Heart right ventricle (tissue), 16 donors: ENCODE measurements around the gene SREBF2. TPM values are rescaled to one million over a fixed set of nuclear protein-coding genes. Genes with fewer than 3 reads are reported as not detected.

Experiments used
- ATAC-seq, 8 donors: fragments of 200-7000 bp; cut with Tn5 transposase; one replicate each; pipeline ENCODE4 v1.9.1; 2020; ENCODE audit warnings: mild to moderate bottlenecking in 8 of 8, moderate library complexity in 8 of 8, moderate number of reproducible peaks in 1 of 8
- DNase-seq, 2 donors: peaks; one replicate each; pipeline ENCODE4 v3.0.0-alpha.2; 2020
- H3K27ac ChIP-seq, 10 donors: fragments of 200-600 bp; sonication (generic) in 2 of 10; one replicate each; pipeline versions ENCODE4 v1.5.0 to v1.8.0; 2020 to 2022; ENCODE audit warnings: mild to moderate bottlenecking in 3 of 10
- H3K27me3 ChIP-seq, 7 donors: fragments of 200-600 bp; one replicate each; pipeline ENCODE4 v1.8.0; 2021 to 2022; ENCODE audit warnings: mild to moderate bottlenecking in 2 of 7
- H3K36me3 ChIP-seq, 9 donors: fragments of 200-600 bp; sonication (generic) in 1 of 9; one replicate each; pipeline versions ENCODE4 v1.5.0 to v1.8.0; 2020 to 2022; ENCODE audit warnings: mild to moderate bottlenecking in 2 of 9
- H3K4me1 ChIP-seq, 9 donors: fragments of 200-600 bp; sonication (generic) in 1 of 9; one replicate each; pipeline versions ENCODE4 v1.5.0 to v1.8.0; 2020 to 2022; ENCODE audit warnings: mild to moderate bottlenecking in 4 of 9
- H3K4me3 ChIP-seq, 10 donors: fragments of 200-600 bp; sonication (generic) in 2 of 10; one replicate each; pipeline versions ENCODE4 v1.5.0 to v1.8.0; 2020 to 2022; ENCODE audit warnings: mild to moderate bottlenecking in 7 of 10, moderate library complexity in 2 of 10
- H3K9me3 ChIP-seq, 11 donors: fragments of 200-600 bp in 10 of 11; sonication (generic) in 2 of 11; one replicate each; pipeline versions ENCODE4 v1.5.0 to v1.8.0; 2013 to 2022; ENCODE audit warnings: mild to moderate bottlenecking in 2 of 11, control low read depth in 1 of 11, moderate library complexity in 1 of 11
- WGBS, 2 donors: extraction: QIAGEN DNeasy Blood & Tissue Kit; methylation state at CpG; one replicate each; pipeline ENCODE4 v1.1.7; 2013; ENCODE audit warnings: inconsistent platforms in 1 of 2; 5-methylcytosine and 5-hydroxymethylcytosine counted together
- intact Hi-C, 10 donors: fragments of 100-400 bp; cut with DNase I; formaldehyde crosslinking; loops; one replicate each; pipeline versions ENCODE4 v1.11.1 to v1.14.2; 2022
- polyA plus RNA-seq, 2 donors: library from polyadenylated mRNA; stranded (reverse); fragments of 200-250 nt; gene quantifications; one replicate each; pipeline ENCODE4 v1.2.3, GENCODE V29; 2013
- total RNA-seq, 10 donors: library from RNA; stranded (reverse); fragmentation: NEBNext Ultra II Directional in 3 of 10; extraction: Animal tissue kit (Norgen Biotek cat#: 25700) in 3 of 10; gene quantifications; one replicate each; pipeline versions ENCODE4 v1.2.1 to v1.2.4, GENCODE V29; 2021 to 2023
- TF ChIP-seq, protein P1 (sequence below), 9 donors: fragments of 200-600 bp; sonication (generic) in 2 of 9; IDR thresholded peaks; one replicate each; pipeline versions ENCODE4 v1.5.0 to v1.8.0; 2021 to 2022; ENCODE audit warnings: antibody characterized with exemption in 9 of 9, mild to moderate bottlenecking in 5 of 9, moderate library complexity in 1 of 9
- donor health status: Arrhythmogenic right ventricular cardiomyopathy.
- donor health status: ischemic (EF 13 %, LVEDD 7.1; RV severe dilation, severe dysfunction).
- donor health status: healthy with polysubstance abuse.
- donor health status: DM: no; HTN: yes; CAD: no.
- donor health status: DM: no; HTN: no; CAD: no.
- donor health status: ischemic (EF 25% LVEDD 6.9; RV normal size, moderate dysfunction).
- donor health status: ischemic (EF 25% LVEDD 5.7; RV mildly dilated, moderate dysfunction).
- donor health status: healthy.
- donor health status: DM: yes; HTN: yes; CAD: no.
- donor health status: Ischemic cardiomyopathy.
- donor health status: ischemic (EF 35%, LVEDD 5.7; RV mildly dilated, moderate dysfunction).
- donor health status: nonischemic (EF 11% LVEDD 7.7; RV severe dilation, severe dysfunction).
- donor health status: DM: yes; HTN: yes; CAD: no.
- donor health status: PGD.
- donor health status: ischemic (EF 29% LVEDD 5.4; RV normal size, mild dysfunction).
- donor health status: nonischemic (EF 23%, LVEDD 6.1; RV moderate dilation, normal function).

SREBF2 gene
- total and polyA plus RNA-seq, 12 donors: 37.5 to 94.3 (median 71.3) TPM

- intact Hi-C loops: no loop called here
- peaks cover 0 to 63% (median 36%) of the 10 kb centered on the region in 9 donors for H3K4me1 ChIP-seq
- TF ChIP-seq, protein P1, sequence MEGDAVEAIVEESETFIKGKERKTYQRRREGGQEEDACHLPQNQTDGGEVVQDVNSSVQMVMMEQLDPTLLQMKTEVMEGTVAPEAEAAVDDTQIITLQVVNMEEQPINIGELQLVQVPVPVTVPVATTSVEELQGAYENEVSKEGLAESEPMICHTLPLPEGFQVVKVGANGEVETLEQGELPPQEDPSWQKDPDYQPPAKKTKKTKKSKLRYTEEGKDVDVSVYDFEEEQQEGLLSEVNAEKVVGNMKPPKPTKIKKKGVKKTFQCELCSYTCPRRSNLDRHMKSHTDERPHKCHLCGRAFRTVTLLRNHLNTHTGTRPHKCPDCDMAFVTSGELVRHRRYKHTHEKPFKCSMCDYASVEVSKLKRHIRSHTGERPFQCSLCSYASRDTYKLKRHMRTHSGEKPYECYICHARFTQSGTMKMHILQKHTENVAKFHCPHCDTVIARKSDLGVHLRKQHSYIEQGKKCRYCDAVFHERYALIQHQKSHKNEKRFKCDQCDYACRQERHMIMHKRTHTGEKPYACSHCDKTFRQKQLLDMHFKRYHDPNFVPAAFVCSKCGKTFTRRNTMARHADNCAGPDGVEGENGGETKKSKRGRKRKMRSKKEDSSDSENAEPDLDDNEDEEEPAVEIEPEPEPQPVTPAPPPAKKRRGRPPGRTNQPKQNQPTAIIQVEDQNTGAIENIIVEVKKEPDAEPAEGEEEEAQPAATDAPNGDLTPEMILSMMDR (IDR thresholded peaks at IDR 0.05): no peak
- ATAC-seq (no peak), DNase-seq (no peak)
- peak overlapping the region in 1 of 10 donors; percentile 48 for H3K27ac ChIP-seq
- no peaks in the 10 kb centered on the region for H3K9me3 ChIP-seq
- no peaks in the 10 kb centered on the region for H3K27me3 ChIP-seq
- H3K4me3 ChIP-seq: no peak overlapping the region
- H3K36me3 ChIP-seq: peaks cover 0 to 18% (median 0%) of the 10 kb centered on the region in 9 donors
- WGBS, 2 donors: 60 to 64% methylated on average over 10 of the region's 10 CpGs
These were observed 13.5 kb downstream of the SREBF2 start for GRCh38 chr22:41846268-41846987.

DNA sequence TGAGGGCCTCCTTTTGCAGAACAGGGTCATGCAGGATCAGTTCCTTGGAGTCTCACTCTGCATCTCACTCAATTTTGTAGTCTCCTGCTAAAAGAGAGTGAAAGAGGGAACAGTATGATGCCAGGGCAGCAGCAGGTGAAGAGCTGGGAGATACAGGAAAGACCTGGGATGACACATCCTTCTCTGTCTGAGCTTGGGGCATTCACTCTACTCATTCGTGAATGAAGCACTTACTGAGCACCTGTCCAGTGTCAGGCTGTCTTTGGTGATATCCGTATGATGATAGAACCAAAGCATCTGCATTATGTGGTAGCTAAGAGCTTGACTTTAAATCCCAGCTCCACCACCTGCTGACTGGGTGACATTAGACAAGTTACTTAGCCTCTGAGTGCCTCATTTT lies 14.4 kb downstream of the SREBF2 start:
- WGBS, 2 donors: 35 to 53% methylated on average over 2 of the region's 2 CpGs
- DNase-seq: no peak
- TF ChIP-seq, protein P1 (IDR thresholded peaks at IDR 0.05): no peak
- intact Hi-C loops: no loop called here
- Histone ChIP-seq H3K4me3 (no peak overlapping the region), H3K36me3 (peaks cover 0 to 17% (median 0%) of the 10 kb centered on the region in 9 donors), H3K27me3 (no peaks in the 10 kb centered on the region), H3K27ac (no peak overlapping the region), H3K9me3 (no peaks in the 10 kb centered on the region), H3K4me1 (peaks cover 0 to 55% (median 33%) of the 10 kb centered on the region in 9 donors)
- ATAC-seq: no peak

GRCh38 chr22:41848468-41848867 lies 15.6 kb downstream of the SREBF2 start:
- Histone ChIP-seq H3K27me3 (no peaks in the 10 kb centered on the region), H3K27ac (no peak overlapping the region), H3K4me3 (no peak overlapping the region), H3K36me3 (peaks cover 0 to 10% (median 0%) of the 10 kb centered on the region in 9 donors), H3K9me3 (no peaks in the 10 kb centered on the region), H3K4me1 (peaks cover 0 to 56% (median 31%) of the 10 kb centered on the region in 9 donors)
- intact Hi-C loops: no loop called here
- TF ChIP-seq, protein P1 (IDR thresholded peaks at IDR 0.05): no peak
- ATAC-seq (peak in 6 of 8 donors; percentile 19 to 77 (median 38)), DNase-seq (no peak)
- WGBS, 2 donors: 69 to 70% methylated on average over 5 of the region's 5 CpGs

- Histone ChIP-seq H3K9me3 (no peaks in the 10 kb centered on the region), H3K36me3 (peaks cover 0 to under 1% (median 0%) of the 10 kb centered on the region in 9 donors), H3K4me1 (peaks cover 0 to 42% (median 18%) of the 10 kb centered on the region in 9 donors), H3K27ac (peak overlapping the region in 2 of 10 donors; percentile 28 to 70), H3K4me3 (no peak overlapping the region), H3K27me3 (no peaks in the 10 kb centered on the region)
- intact Hi-C loops: loop anchor here in 3 of 10 donors (5.0 to 10.0 kb wide), 3 partner anchors 36 to 112 kb away; no protein-coding TSS in a partner anchor
- ATAC-seq (peak in 1 of 8 donors; percentile 8), DNase-seq (no peak)
- 65 to 78% methylated on average over 2 of the region's 2 CpGs for WGBS, 2 donors
- TF ChIP-seq, protein P1 (IDR thresholded peaks at IDR 0.05): no peak
These were observed 23.6 kb downstream of the SREBF2 start for GRCh38 chr22:41856469-41856868.
